GM23338 (cell line): ENCODE results near the gene KRTAP23-1. TPM values are rescaled to one million over a fixed set of nuclear protein-coding genes. Genes with fewer than 3 reads are reported as not detected.

Experiments used
- ATAC-seq: fragments of 200-7000 bp; cut with Tn5 transposase; 3 replicates; pipeline ENCODE4 v1.9.1; 2020
- DNase-seq: peaks from one replicate; pipeline ENCODE4 v3.0.0-alpha.2; 2015; ENCODE audit warnings: low spot score
- H2AFZ ChIP-seq: fragments of 200-600 bp; sonication (generic); 2 replicates; pipeline ENCODE4 v1.8.0; 2016; ENCODE audit warnings: antibody characterized with exemption, mild to moderate bottlenecking, moderate library complexity
- H3F3A ChIP-seq: fragments of 200-600 bp; sonication (generic); replicated peaks from 2 replicates; pipeline ENCODE4 v1.8.0; 2017; ENCODE audit warnings: antibody characterized with exemption, mixed run types, low read depth
- H3K27ac ChIP-seq: fragments of 200-600 bp; sonication (generic); 2 replicates; pipeline ENCODE4 v1.6.1; 2016; ENCODE audit warnings: low read depth
- H3K27me3 ChIP-seq: fragments of 200-600 bp; sonication (generic); 2 replicates; pipeline ENCODE4 v1.8.0; 2016; ENCODE audit warnings: mild to moderate bottlenecking, mixed run types, moderate library complexity; ENCODE audit not compliant: insufficient read depth
- H3K36me3 ChIP-seq: fragments of 200-600 bp; sonication (generic); 2 replicates; pipeline ENCODE4 v1.8.0; 2016; ENCODE audit warnings: mild to moderate bottlenecking; ENCODE audit not compliant: insufficient read depth
- H3K4me1 ChIP-seq: fragments of 200-600 bp; sonication (generic); 2 replicates; pipeline ENCODE4 v1.8.0; 2016; ENCODE audit warnings: mild to moderate bottlenecking, moderate library complexity; ENCODE audit not compliant: insufficient read depth
- H3K4me2 ChIP-seq: fragments of 200-600 bp; sonication (generic); 2 replicates; pipeline ENCODE4 v1.7.1; 2017; ENCODE audit warnings: mixed run types
- H3K4me3 ChIP-seq: fragments of 200-600 bp; sonication (generic); 2 replicates; pipeline ENCODE4 v1.6.1; 2016; ENCODE audit warnings: mixed run types
- H3K79me2 ChIP-seq: fragments of 200-600 bp; sonication (generic); replicated peaks from 2 replicates; pipeline ENCODE4 v1.8.0; 2017; ENCODE audit warnings: mild to moderate bottlenecking; ENCODE audit not compliant: insufficient read depth
- H3K9me2 ChIP-seq: fragments of 200-600 bp; sonication (generic); 2 replicates; pipeline ENCODE4 v1.8.0; 2017; ENCODE audit not compliant: insufficient read depth
- H4K20me1 ChIP-seq: fragments of 200-600 bp; sonication (generic); replicated peaks from 2 replicates; pipeline ENCODE4 v1.8.0; 2017; ENCODE audit warnings: mild to moderate bottlenecking; ENCODE audit not compliant: insufficient read depth
- H3K27ac Mint-ChIP-seq: 2 replicates; pipeline ENCODE4 v1.8.0; 2020; ENCODE audit warnings: inconsistent platforms, mild to moderate bottlenecking, moderate library complexity, mixed read lengths
- H3K27me3 Mint-ChIP-seq: 3 replicates; pipeline ENCODE4 v1.8.0; 2022; ENCODE audit warnings: low read depth, mild to moderate bottlenecking, moderate library complexity, mixed read lengths, inconsistent platforms; ENCODE audit not compliant: insufficient read depth, poor library complexity
- H3K36me3 Mint-ChIP-seq: 3 replicates; pipeline ENCODE4 v1.8.0; 2021; ENCODE audit warnings: low read depth, mild to moderate bottlenecking, inconsistent platforms, moderate library complexity, mixed read lengths
- H3K4me1 Mint-ChIP-seq: 3 replicates; pipeline ENCODE4 v1.8.0; 2020; ENCODE audit warnings: mild to moderate bottlenecking, inconsistent platforms, mixed read lengths
- H3K4me3 Mint-ChIP-seq: 3 replicates; pipeline ENCODE4 v1.8.0; 2021; ENCODE audit warnings: moderate library complexity, mild to moderate bottlenecking, inconsistent platforms, mixed read lengths
- H3K9me3 Mint-ChIP-seq: 3 replicates; pipeline ENCODE4 v1.8.0; 2020; ENCODE audit warnings: moderate library complexity, mild to moderate bottlenecking, inconsistent platforms, mixed read lengths
- EZH2 ChIP-seq: fragments of 200-600 bp; sonication (generic); IDR thresholded peaks from one replicate; pipeline ENCODE4 v1.8.0; 2017; ENCODE audit warnings: antibody characterized with exemption, mild to moderate bottlenecking, low read depth; ENCODE audit not compliant: unreplicated experiment
- EZH2phosphoT487 ChIP-seq: fragments of 200-600 bp; sonication (generic); IDR thresholded peaks from one replicate; pipeline ENCODE4 v1.8.1; 2018; ENCODE audit warnings: antibody characterized with exemption; ENCODE audit not compliant: unreplicated experiment
- NANOG ChIP-seq: IDR thresholded peaks from 2 replicates; pipeline ENCODE4 v1.6.1; 2016; ENCODE audit warnings: antibody characterized with exemption, borderline replicate concordance
- POLR2AphosphoS5 ChIP-seq: IDR thresholded peaks from 2 replicates; pipeline ENCODE4 v1.6.1; 2016; ENCODE audit warnings: antibody characterized with exemption, low read depth
- REST ChIP-seq: IDR thresholded peaks from one replicate; pipeline ENCODE4 v1.6.1; 2018; ENCODE audit warnings: antibody characterized with exemption; ENCODE audit not compliant: unreplicated experiment
- STAT1 ChIP-seq: IDR thresholded peaks from one replicate; pipeline ENCODE4 v1.6.1; 2016; ENCODE audit warnings: antibody characterized with exemption; ENCODE audit not compliant: unreplicated experiment
- ZNF114 ChIP-seq: fragments of 250-450 bp; sonication (Bioruptor Pico); IDR thresholded peaks from 2 replicates; pipeline ENCODE4 v1.5.0; 2020; ENCODE audit warnings: mild to moderate bottlenecking, moderate library complexity
- ZNF331 ChIP-seq: fragments of 250-450 bp; sonication (Bioruptor Pico); IDR thresholded peaks from 2 replicates; pipeline ENCODE4 v1.5.0; 2020; ENCODE audit warnings: low read depth, mild to moderate bottlenecking, moderate library complexity
- polyA plus RNA-seq: library from polyadenylated mRNA; unstranded; fragments of >200 nt; fragmentation: Nextera tagmentation; extraction: Ambion mirVana; gene quantifications from 2 replicates; pipeline ENCODE4 v1.2.1, GENCODE V29; 2016
- total RNA-seq: library from RNA; depleted of rRNA; stranded (reverse); fragments of >200 nt; shearing (Covaris generic); gene quantifications from 2 replicates; pipeline ENCODE4 v1.2.3, GENCODE V29; 2014

KRTAP23-1 gene
- total and polyA plus RNA-seq, 2 experiments from 2014 or later: not detected

GRCh38 chr21:30333736-30334135 lies 14.7 kb downstream of the KRTAP23-1 start:
- Histone ChIP-seq H2AFZ (no peak overlapping the region), H3K4me2 (no peak overlapping the region), H3F3A (no peaks in the 10 kb centered on the region), H3K4me1 (no peaks in the 10 kb centered on the region), H3K27me3 (no peaks in the 10 kb centered on the region), H3K79me2 (no peaks in the 10 kb centered on the region), H3K27ac (no peak overlapping the region), H3K4me3 (no peak overlapping the region), H4K20me1 (no peaks in the 10 kb centered on the region), H3K9me2 (no peaks in the 10 kb centered on the region), H3K36me3 (no peaks in the 10 kb centered on the region)
- DNase-seq: no peak
- Mint-ChIP-seq H3K27me3 (no peaks in the 10 kb centered on the region), H3K4me1 (no peaks in the 10 kb centered on the region), H3K9me3 (no peaks in the 10 kb centered on the region), H3K27ac (no peak overlapping the region), H3K4me3 (no peak overlapping the region), H3K36me3 (no peaks in the 10 kb centered on the region)
- no peak for ATAC-seq
- TF ChIP-seq STAT1: no peak
- no peak for TF ChIP-seq POLR2AphosphoS5
- TF ChIP-seq EZH2phosphoT487: no peak
- TF ChIP-seq ZNF114 (CRISPR knock-in tag): no peak
- TF ChIP-seq EZH2: no peak
- no peak for TF ChIP-seq REST

- DNase-seq (no peak), ATAC-seq (no peak)
- no peaks in the 10 kb centered on the region for H3K9me2 ChIP-seq
- H3K4me1 ChIP-seq: no peaks in the 10 kb centered on the region
- H3K4me2 ChIP-seq: no peak overlapping the region
- TF ChIP-seq ZNF114 (CRISPR knock-in tag): no peak
- no peak for TF ChIP-seq ZNF331 (CRISPR knock-in tag)
- TF ChIP-seq NANOG: no peak
- no peak for TF ChIP-seq STAT1
- no peak for TF ChIP-seq EZH2phosphoT487
- no peaks in the 10 kb centered on the region for H3K27me3 Mint-ChIP-seq
- H3F3A ChIP-seq: no peaks in the 10 kb centered on the region
- H3K4me3 Mint-ChIP-seq: no peak overlapping the region
- no peaks in the 10 kb centered on the region for H3K36me3 Mint-ChIP-seq
- H4K20me1 ChIP-seq: no peaks in the 10 kb centered on the region
- no peaks in the 10 kb centered on the region for H3K9me3 Mint-ChIP-seq
- H3K27ac ChIP-seq: no peak overlapping the region
- H3K4me3 ChIP-seq: no peak overlapping the region
- H3K36me3 ChIP-seq: no peaks in the 10 kb centered on the region
- no peak overlapping the region for H2AFZ ChIP-seq
- no peaks in the 10 kb centered on the region for H3K79me2 ChIP-seq
- H3K27me3 ChIP-seq: no peaks in the 10 kb centered on the region
- peaks cover 6% of the 10 kb centered on the region; the same call in 2 of the 3 replicates for H3K4me1 Mint-ChIP-seq
- H3K27ac Mint-ChIP-seq: no peak overlapping the region
Observed at GRCh38 chr21:30332681-30333080, 15.7 kb downstream of the KRTAP23-1 start.
